Thoracic aorta (tissue), 2 donors: ENCODE measurements around the gene ZPBP2. TPM values are rescaled to one million over a fixed set of nuclear protein-coding genes. Genes with fewer than 3 reads are reported as not detected.

Source experiments
- ATAC-seq: fragments of 150-250 bp; one replicate; pipeline ENCODE4 v1.8.0; 2017; ENCODE audit warnings: low read depth; ENCODE audit not compliant: insufficient number of reproducible peaks, low FRiP score
- DNase-seq: peaks from one replicate; pipeline ENCODE4 v3.0.0-alpha.2; 2020; ENCODE audit warnings: low spot score
- H3K27ac ChIP-seq, 2 donors: fragments of 200-600 bp; sonication (generic); 1 replicate in 1 of 2; 2 replicates in 1 of 2; pipeline ENCODE4 v1.5.1; 2016; ENCODE audit warnings: mild to moderate bottlenecking in 2 of 2, moderate library complexity in 2 of 2
- H3K27me3 ChIP-seq: fragments of 200-600 bp; sonication (generic); replicated peaks from 2 replicates; pipeline ENCODE4 v1.6.0; 2016; ENCODE audit warnings: mild to moderate bottlenecking; ENCODE audit not compliant: insufficient read depth
- H3K36me3 ChIP-seq: fragments of 200-600 bp; sonication (generic); one replicate; pipeline ENCODE4 v1.5.1; 2016
- H3K4me1 ChIP-seq, 2 donors: fragments of 200-600 bp; sonication (generic); 1 replicate in 1 of 2; 2 replicates in 1 of 2; pipeline versions ENCODE4 v1.5.1 to v1.6.0; 2016; ENCODE audit warnings: low read depth in 2 of 2, mild to moderate bottlenecking in 1 of 2; ENCODE audit not compliant: control insufficient read depth in 1 of 2
- H3K4me3 ChIP-seq: fragments of 200-600 bp; sonication (generic); 2 replicates; pipeline ENCODE4 v1.5.1; 2016; ENCODE audit warnings: mild to moderate bottlenecking
- H3K9me3 ChIP-seq: fragments of 200-600 bp; sonication (generic); 2 replicates; pipeline ENCODE4 v1.5.1; 2016
- total RNA-seq, 2 donors: library from RNA; depleted of rRNA; stranded (reverse); fragments of >200 nt; gene quantifications; one replicate each; pipeline versions ENCODE4 v1.1.0 to v1.2.3, GENCODE V29; 2016
- TF ChIP-seq, protein P1 (sequence below): fragments of 200-600 bp; sonication (generic); IDR thresholded peaks from one replicate; pipeline ENCODE4 v1.5.1; 2019; ENCODE audit warnings: antibody characterized with exemption

The ZPBP2 gene, protein sequence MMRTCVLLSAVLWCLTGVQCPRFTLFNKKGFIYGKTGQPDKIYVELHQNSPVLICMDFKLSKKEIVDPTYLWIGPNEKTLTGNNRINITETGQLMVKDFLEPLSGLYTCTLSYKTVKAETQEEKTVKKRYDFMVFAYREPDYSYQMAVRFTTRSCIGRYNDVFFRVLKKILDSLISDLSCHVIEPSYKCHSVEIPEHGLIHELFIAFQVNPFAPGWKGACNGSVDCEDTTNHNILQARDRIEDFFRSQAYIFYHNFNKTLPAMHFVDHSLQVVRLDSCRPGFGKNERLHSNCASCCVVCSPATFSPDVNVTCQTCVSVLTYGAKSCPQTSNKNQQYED
- total RNA-seq, result not detected

DNA sequence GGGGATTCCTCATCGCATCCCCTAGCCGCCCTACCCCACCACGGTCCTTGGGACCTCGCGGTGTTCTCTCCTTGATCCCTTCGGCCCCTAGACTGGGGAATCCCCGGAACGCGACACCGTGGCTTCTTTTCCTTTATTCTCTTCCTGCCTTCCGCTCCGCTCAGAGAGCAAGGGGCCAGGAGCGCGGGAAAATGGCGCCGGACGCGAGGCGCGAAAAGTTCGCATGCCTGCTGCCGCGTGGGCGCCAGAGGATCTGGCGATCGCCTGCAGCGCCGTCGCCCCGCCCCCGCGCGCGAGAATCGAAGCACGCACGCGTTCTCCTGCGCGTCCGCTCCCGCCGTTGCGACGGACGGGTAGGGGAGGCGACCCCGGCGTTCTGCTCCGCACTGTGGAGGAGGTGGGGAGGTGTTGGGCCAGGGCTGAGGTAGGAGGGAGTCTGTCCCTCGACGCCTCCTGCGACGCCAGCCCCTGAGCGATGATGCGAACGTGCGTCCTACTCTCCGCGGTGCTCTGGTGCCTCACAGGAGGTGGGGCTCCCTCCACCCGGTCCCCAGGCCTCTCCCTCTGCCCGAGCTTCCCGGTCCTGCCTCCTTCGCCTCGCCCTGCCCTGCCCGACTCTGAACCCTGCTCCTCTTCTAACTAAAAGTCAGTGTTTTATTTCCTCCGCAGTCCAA, at the start of gene ZPBP2:
Gene ZPBP2 (plus strand): TSS at position 323 of the 674 bp plus-strand sequence. CDS start 153 bp downstream, at position 476.
- Histone ChIP-seq H3K4me3 (peak within 1 kb of the TSS; percentile 42), H3K27me3 (peaks cover 16% of the 10 kb centered on the region), H3K4me1 (peaks cover 8% of the 10 kb centered on the region in 2 donors), H3K27ac (no peak within 1 kb of the TSS), H3K36me3 (no peaks in the 10 kb centered on the region), H3K9me3 (no peaks in the 10 kb centered on the region)
- DNase-seq (no peak), ATAC-seq (no peak)
- TF ChIP-seq, protein P1, sequence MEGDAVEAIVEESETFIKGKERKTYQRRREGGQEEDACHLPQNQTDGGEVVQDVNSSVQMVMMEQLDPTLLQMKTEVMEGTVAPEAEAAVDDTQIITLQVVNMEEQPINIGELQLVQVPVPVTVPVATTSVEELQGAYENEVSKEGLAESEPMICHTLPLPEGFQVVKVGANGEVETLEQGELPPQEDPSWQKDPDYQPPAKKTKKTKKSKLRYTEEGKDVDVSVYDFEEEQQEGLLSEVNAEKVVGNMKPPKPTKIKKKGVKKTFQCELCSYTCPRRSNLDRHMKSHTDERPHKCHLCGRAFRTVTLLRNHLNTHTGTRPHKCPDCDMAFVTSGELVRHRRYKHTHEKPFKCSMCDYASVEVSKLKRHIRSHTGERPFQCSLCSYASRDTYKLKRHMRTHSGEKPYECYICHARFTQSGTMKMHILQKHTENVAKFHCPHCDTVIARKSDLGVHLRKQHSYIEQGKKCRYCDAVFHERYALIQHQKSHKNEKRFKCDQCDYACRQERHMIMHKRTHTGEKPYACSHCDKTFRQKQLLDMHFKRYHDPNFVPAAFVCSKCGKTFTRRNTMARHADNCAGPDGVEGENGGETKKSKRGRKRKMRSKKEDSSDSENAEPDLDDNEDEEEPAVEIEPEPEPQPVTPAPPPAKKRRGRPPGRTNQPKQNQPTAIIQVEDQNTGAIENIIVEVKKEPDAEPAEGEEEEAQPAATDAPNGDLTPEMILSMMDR, result no peak

DNA sequence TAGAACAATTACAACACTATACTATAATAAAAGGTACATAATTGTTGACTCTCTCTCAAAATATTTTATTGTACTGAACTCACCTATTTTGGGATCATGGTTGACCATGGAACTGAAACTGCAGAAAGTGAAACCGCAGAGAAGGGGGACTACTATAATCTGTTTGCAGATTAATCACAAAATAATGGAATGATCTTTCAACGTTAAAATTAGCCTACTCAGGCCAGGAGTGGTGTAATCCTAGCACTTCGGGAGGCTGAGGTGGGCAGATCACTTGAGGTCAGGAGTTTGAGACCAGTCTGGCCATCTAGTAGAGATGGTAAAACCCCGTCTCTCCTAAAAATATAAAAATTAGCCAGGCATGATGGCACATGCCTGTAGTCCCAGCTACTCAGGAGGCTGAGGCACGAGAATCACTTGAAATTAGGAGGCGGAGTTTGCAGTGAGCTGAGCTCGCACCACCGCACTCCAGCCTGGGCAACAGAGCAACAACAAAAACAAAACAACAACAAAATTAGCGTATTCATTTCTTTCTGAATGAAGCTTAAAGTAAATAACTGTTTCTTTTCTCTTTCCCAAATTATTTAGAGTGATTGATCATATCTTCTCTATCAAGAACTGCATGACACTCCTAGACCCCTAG, 49.5 kb upstream of the ZPBP2 start:
- DNase-seq (no peak), ATAC-seq (no peak)
- Histone ChIP-seq H3K36me3 (no peaks in the 10 kb centered on the region), H3K27me3 (no peaks in the 10 kb centered on the region), H3K4me1 (no peaks in the 10 kb centered on the region), H3K27ac (no peak overlapping the region), H3K9me3 (no peaks in the 10 kb centered on the region), H3K4me3 (no peak overlapping the region)
- TF ChIP-seq, protein P1, result no peak

DNA sequence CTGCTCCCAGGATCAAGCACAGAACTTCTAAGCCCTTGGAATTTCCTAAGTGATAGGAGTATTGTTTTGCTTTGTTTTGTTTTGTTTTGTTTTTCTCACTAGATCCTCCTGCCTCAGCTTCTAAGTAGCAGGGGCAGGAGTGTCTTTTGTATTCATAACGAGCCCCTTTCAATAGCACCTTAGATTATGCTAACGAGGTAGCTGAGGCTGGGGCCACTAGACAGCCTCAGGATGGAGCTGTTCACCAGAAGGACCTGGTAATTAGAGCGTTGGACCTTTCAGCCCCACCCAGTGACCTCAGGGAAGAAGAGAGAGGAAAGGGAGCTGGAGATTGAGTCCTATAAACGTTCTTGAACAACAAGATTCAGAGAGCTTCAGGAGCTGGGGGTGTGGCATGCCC, 47.5 kb upstream of the ZPBP2 start:
- no peaks in the 10 kb centered on the region for H3K9me3 ChIP-seq
- no peaks in the 10 kb centered on the region for H3K4me1 ChIP-seq
- TF ChIP-seq, protein P1, result no peak
- no peaks in the 10 kb centered on the region for H3K27me3 ChIP-seq
- ATAC-seq (no peak), DNase-seq (no peak)
- H3K27ac ChIP-seq, result no peak overlapping the region
- no peaks in the 10 kb centered on the region for H3K36me3 ChIP-seq
- H3K4me3 ChIP-seq, result no peak overlapping the region

DNA sequence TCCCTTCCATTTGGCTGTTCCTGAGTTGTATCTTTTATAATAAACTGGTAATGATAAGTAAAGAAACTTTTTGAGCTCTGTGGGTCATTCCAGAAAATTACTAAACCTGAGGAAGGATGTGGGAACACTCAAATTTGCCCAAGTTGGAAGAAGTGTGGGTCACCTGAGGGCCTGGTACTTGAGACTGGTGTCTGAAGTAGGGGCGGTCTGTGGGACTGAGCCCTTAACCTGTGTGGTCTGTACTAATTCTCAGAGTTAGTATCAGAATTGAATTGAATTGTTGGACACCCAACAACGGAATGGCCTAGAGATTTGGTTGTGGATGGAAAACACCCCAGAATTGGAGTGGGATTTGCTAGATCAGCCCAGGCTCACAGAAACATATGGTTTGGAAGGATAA, 47.0 kb upstream of the ZPBP2 start:
- Histone ChIP-seq H3K27ac (no peak overlapping the region), H3K27me3 (no peaks in the 10 kb centered on the region), H3K36me3 (no peaks in the 10 kb centered on the region), H3K4me3 (no peak overlapping the region), H3K4me1 (no peaks in the 10 kb centered on the region), H3K9me3 (no peaks in the 10 kb centered on the region)
- TF ChIP-seq, protein P1, result no peak
- no peak for DNase-seq
- no peak for ATAC-seq

DNA sequence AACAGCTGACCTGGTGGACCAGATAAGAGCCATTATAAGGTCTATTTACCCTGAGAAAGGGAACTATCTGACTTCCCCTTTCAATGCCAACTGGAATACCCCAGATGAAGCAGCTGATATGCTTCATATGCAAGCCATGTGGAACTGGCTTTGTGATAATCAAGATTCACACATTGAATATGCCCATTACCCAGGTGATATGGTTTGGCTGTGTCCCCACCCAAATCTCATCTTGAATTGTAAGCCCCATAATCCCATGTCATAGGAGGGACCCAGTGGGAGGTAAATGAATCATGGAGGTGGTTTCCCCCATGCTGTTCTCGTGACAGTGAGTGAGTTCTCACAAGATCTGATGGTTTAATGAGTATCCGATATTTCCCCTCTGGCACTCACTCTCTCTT, 46.0 kb upstream of the ZPBP2 start:
- Histone ChIP-seq H3K27ac (no peak overlapping the region), H3K4me3 (no peak overlapping the region), H3K36me3 (no peaks in the 10 kb centered on the region), H3K9me3 (no peaks in the 10 kb centered on the region), H3K4me1 (no peaks in the 10 kb centered on the region), H3K27me3 (no peaks in the 10 kb centered on the region)
- TF ChIP-seq, protein P1, result no peak
- ATAC-seq, result no peak
- DNase-seq, result no peak
